Mammary epithelial cell (primary cell): ENCODE measurements around the gene SRA1.

Source experiments
- CTCF ChIP-seq, 2 donors: IDR thresholded peaks in 1 of 2; conservative IDR thresholded peaks in 1 of 2; 2 replicates each; pipeline ENCODE4 v1.5.1; 2011 to 2012; ENCODE audit warnings: inconsistent platforms in 2 of 2, low read length in 2 of 2, mild to moderate bottlenecking in 2 of 2, control low read depth in 1 of 2, low read depth in 1 of 2; ENCODE audit not compliant: insufficient read depth in 1 of 2; ENCODE audit errors: extremely low read depth in 1 of 2
- EZH2 ChIP-seq: IDR thresholded peaks from 2 replicates; pipeline ENCODE4 v1.6.1; 2012; ENCODE audit warnings: low read length, inconsistent platforms, borderline replicate concordance

- TF ChIP-seq CTCF (conservative IDR thresholded peaks at IDR 0.05 in 1 of 2, IDR thresholded peaks at IDR 0.05 in 1 of 2; ENCODE audit: extremely low read depth in 1 of 2, insufficient read depth in 1 of 2, low read depth in 1 of 2, low read length in 2 of 2) = no peak
- TF ChIP-seq EZH2 = no peak
These were observed 12.3 kb downstream of the SRA1 start for GRCh38 chr5:140544986-140545385.
